NB4 (cell line): ENCODE measurements around the gene TMA7.

Experiments used
- DNase-seq: peaks from one replicate; pipeline ENCODE4 v3.0.0; 2010; ENCODE audit warnings: low read depth
- H3K4me3 ChIP-seq: one replicate; pipeline ENCODE4 v1.5.1; 2011; ENCODE audit warnings: mild to moderate bottlenecking, low read depth, low read length, moderate library complexity
- CTCF ChIP-seq: IDR thresholded peaks from one replicate; pipeline ENCODE4 v1.5.1; 2012; ENCODE audit warnings: low read depth, low read length
- MYC ChIP-seq: IDR thresholded peaks from 2 replicates; pipeline ENCODE4 v1.6.1; 2011; ENCODE audit warnings: low read depth, low read length
- POLR2A ChIP-seq: IDR thresholded peaks from 2 replicates; pipeline ENCODE4 v1.6.1; 2011; ENCODE audit warnings: mild to moderate bottlenecking; ENCODE audit not compliant: insufficient read length; ENCODE audit errors: extremely low read depth
- TF ChIP-seq, protein P1 (sequence below): IDR thresholded peaks from 2 replicates; pipeline ENCODE4 v1.6.1; 2011; ENCODE audit warnings: low read depth, low read length

Gene TMA7

GRCh38 chr3:48416091-48416505 lies 24.0 kb upstream of the TMA7 start:
- DNase-seq = no peak
- H3K4me3 ChIP-seq = no peak overlapping the region
- no peak for TF ChIP-seq MYC
- TF ChIP-seq, protein P1, sequence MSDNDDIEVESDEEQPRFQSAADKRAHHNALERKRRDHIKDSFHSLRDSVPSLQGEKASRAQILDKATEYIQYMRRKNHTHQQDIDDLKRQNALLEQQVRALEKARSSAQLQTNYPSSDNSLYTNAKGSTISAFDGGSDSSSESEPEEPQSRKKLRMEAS = no peak

DNA sequence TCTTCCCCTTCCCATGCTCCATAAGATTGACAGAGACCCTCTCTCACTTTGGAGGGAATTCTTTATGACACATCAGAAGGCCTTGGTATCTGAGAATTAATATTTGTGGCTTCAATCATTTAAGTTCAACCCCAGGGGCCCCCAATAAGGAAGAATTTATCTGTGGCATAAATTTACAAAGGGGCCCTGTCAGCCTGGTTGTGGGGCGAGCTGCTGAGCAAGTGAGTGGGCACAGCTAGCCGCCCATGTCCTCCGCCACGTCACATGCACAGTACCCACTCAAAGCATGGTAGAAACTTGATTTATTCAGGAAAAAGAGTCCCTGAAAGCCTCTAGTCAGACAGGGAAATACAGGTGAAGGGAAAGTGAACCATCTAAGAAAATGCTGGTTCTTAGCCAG lies 23.5 kb upstream of the TMA7 start:
- TF ChIP-seq POLR2A (no peak), MYC (no peak), CTCF (no peak)
- TF ChIP-seq, protein P1 = no peak
- no peak overlapping the region for H3K4me3 ChIP-seq
- no peak for DNase-seq

GRCh38 chr3:48417529-48418108 lies 22.4 kb upstream of the TMA7 start:
- DNase-seq = no peak
- no peak for TF ChIP-seq MYC
- H3K4me3 ChIP-seq = no peak overlapping the region

GRCh38 chr3:48418140-48418539 lies 21.9 kb upstream of the TMA7 start:
- H3K4me3 ChIP-seq = no peak overlapping the region
- DNase-seq = no peak
- TF ChIP-seq, protein P1 = no peak
- no peak for TF ChIP-seq MYC

- no peak for TF ChIP-seq CTCF
- TF ChIP-seq POLR2A = no peak
- TF ChIP-seq MYC = no peak
- TF ChIP-seq, protein P1 = no peak
- DNase-seq = no peak
- no peak overlapping the region for H3K4me3 ChIP-seq
These were observed 21.4 kb upstream of the TMA7 start for GRCh38 chr3:48418651-48419050.

- no peak for DNase-seq
- TF ChIP-seq, protein P1 = no peak
- TF ChIP-seq POLR2A = no peak
- no peak overlapping the region for H3K4me3 ChIP-seq
These were observed 20.9 kb upstream of the TMA7 start for GRCh38 chr3:48419149-48419548.

DNA sequence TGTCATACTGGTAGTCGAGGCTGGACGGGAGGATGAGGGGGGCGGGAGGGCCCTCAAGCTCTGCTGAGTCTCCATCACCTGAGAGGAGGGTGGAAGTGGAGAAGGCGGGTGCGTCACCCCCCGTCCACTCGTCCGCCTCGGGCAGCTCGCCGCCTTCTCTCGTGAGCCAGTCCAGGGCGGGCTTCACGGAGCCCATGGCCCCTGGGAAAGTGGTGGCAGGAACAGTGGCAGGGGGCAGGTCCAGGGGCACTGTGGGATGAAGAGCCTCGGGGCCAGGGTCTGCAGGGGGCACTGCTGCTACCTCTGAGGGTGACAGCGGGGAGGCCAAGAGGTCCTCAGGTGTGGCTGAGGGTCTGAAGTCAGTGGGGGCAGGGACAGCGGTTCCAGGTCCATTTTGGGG lies 20.5 kb upstream of the TMA7 start:
- DNase-seq = no peak
- no peak overlapping the region for H3K4me3 ChIP-seq
- TF ChIP-seq CTCF (no peak), MYC (no peak), POLR2A (no peak)
- TF ChIP-seq, protein P1 = no peak

- TF ChIP-seq, protein P1 = no peak
- H3K4me3 ChIP-seq = no peak overlapping the region
- no peak for DNase-seq
These were observed 19.5 kb upstream of the TMA7 start for GRCh38 chr3:48420561-48420960.
